C4-2B (cell line): Measurements from ENCODE around the gene FBLIM1.

ENCODE experiments used
- H3K27ac ChIP-seq: fragments of 450-650 bp; 2 replicates; pipeline ENCODE4 v1.5.1; 2017
- ZFX ChIP-seq: fragments of 450-650 bp; IDR thresholded peaks from 2 replicates; pipeline ENCODE4 v1.6.1; 2017
- TF ChIP-seq, protein P1 (sequence below): fragments of 450-650 bp; conservative IDR thresholded peaks from 2 replicates; pipeline ENCODE4 v1.5.1; 2017; ENCODE audit warnings: mild to moderate bottlenecking

Gene FBLIM1

DNA sequence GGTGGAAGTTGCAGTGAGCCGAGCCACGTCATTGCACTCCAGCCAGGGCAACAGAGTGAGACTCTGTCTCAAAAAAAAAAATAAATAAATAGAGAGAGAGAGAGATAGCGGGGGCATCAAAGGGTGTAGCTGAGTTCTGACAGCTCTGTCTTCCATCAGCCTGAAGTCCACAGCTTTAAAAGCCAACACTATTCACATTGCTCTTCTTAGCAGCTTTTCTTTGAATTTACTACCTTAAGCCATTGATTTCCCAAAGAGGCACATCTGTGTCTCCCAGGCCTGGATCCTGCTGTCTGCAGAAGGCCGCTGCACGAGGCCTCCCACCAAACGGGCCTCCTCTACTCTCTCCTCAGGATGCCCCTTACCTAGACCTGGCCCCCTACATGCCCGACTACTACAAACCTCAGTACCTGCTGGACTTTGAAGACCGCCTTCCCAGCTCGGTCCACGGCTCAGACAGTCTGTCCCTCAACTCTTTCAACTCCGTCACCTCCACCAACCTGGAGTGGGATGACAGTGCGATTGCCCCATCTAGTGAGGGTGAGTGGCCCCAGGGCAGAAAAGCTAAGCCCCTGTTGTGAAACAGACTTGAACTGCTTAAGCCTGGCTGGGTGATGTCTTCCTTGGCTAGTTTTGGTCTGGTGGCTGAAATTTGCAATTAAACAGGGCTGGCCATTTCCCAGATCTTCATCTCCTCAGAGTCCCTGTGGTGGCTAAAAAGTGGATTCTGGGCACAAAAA is 39.0 kb upstream of the FBLIM1 start:
- H3K27ac ChIP-seq = no peak overlapping the region
- TF ChIP-seq ZFX = no peak
- TF ChIP-seq, protein P1, sequence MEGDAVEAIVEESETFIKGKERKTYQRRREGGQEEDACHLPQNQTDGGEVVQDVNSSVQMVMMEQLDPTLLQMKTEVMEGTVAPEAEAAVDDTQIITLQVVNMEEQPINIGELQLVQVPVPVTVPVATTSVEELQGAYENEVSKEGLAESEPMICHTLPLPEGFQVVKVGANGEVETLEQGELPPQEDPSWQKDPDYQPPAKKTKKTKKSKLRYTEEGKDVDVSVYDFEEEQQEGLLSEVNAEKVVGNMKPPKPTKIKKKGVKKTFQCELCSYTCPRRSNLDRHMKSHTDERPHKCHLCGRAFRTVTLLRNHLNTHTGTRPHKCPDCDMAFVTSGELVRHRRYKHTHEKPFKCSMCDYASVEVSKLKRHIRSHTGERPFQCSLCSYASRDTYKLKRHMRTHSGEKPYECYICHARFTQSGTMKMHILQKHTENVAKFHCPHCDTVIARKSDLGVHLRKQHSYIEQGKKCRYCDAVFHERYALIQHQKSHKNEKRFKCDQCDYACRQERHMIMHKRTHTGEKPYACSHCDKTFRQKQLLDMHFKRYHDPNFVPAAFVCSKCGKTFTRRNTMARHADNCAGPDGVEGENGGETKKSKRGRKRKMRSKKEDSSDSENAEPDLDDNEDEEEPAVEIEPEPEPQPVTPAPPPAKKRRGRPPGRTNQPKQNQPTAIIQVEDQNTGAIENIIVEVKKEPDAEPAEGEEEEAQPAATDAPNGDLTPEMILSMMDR = no peak

DNA sequence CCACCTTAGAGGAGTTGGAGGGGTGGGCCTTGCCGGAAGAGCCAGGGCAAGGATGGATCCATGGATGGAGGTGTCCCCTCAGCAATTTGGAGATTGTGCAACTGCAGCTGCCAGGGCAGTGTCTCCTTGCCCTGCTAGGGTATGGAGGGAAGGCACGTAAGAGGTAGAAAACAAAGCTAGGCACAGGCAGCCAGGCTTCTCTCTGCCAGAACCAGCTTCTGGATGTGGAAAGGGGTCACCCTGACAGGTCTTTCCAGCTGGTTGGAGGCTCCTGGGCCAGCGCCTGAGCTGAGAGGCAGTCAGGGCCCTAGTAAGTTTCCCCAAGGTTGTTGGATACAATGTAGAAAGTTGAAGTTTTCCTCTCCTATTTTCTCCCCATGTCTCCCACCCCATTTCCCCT is 37.7 kb upstream of the FBLIM1 start:
- H3K27ac ChIP-seq = no peak overlapping the region
- TF ChIP-seq, protein P1 = no peak
- no peak for TF ChIP-seq ZFX

DNA sequence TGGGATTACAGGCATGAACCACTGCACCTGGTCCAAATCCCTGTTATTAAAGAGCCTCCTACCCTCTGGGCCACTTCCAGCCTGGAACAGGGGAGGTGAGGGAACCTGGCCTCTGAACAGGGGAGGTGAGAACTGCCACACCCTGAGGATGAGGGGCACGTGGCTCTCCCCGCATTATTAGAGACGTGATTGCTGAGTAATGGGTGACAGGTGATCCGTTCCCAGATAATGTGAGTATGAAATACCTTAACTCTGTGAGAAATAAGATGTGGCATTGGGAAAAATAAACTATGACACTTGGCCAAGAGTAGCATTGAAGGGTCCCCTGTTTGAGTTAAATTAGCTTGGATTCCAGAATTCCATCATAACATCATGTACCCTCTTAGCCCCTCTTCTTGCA is 36.2 kb upstream of the FBLIM1 start:
- H3K27ac ChIP-seq = no peak overlapping the region

DNA sequence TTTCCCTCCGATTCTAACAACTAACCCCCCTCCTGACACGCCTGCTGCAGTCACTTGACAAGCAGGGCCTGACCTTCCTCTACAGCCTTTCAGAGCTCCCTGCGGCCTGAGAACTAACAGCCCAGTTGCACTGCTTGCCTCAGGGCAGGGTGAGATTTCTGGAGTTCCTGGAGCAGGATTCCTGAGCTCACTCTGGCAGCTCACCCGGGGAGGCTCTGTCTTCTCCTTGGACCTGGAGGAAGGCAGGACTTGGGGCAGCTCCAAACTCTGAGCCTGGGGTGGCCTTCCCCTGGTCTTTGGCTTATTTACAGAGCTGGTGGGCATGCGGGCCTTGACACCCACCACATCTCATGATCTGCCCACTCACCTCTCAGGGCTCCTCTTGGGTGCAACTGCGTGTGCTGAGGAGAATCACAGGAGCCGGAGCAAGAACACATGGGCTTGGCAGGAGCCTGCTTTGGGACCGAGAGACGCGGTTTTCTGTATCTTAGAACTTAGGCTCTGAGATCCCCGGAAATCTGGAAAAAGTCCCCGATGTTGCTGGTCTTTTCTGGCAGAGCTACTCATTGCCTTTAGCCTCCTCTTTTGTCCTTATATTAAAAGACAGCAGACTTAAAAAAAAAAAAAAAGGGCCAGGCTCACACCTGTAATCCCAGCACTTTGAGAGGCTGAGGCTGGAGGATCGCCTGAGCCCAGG is 35.6 kb upstream of the FBLIM1 start:
- H3K27ac ChIP-seq = no peak overlapping the region
- TF ChIP-seq, protein P1 = no peak
- TF ChIP-seq ZFX = no peak

More for the DNA sequence above, 36.2 kb upstream of the FBLIM1 start:
- TF ChIP-seq, protein P1 = no peak
- no peak for TF ChIP-seq ZFX

DNA sequence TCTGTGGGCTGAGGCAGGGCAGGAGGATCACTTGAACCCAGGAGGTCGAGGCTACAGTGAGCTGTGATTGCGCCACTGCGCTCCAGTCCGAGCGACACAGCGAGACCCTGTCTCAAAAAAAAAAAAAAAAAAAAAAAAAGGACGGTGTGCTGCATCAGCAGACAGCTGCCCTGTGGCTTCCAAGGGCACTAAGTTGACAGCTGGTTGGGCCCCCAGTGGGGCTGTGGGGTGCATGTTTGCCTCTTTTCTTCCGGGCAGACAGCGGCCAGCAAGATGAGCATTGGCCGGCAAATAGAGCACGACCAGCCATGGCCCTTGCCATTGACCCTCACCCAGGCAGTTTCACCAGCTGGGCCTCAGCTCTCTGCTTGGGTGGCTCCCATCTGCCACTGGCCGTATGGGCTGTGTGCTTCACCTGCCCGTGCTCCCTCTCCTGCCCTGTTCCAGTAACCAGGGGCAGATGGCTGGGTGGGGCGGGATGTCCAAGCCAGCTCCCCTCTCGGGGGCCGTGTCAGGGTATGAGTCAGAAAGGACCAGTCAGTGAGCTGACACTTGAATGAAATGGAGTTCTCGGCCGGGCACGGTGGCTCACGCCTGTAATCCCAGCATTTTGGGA is 34.9 kb upstream of the FBLIM1 start:
- H3K27ac ChIP-seq = no peak overlapping the region
- TF ChIP-seq, protein P1 = no peak
- no peak for TF ChIP-seq ZFX

DNA sequence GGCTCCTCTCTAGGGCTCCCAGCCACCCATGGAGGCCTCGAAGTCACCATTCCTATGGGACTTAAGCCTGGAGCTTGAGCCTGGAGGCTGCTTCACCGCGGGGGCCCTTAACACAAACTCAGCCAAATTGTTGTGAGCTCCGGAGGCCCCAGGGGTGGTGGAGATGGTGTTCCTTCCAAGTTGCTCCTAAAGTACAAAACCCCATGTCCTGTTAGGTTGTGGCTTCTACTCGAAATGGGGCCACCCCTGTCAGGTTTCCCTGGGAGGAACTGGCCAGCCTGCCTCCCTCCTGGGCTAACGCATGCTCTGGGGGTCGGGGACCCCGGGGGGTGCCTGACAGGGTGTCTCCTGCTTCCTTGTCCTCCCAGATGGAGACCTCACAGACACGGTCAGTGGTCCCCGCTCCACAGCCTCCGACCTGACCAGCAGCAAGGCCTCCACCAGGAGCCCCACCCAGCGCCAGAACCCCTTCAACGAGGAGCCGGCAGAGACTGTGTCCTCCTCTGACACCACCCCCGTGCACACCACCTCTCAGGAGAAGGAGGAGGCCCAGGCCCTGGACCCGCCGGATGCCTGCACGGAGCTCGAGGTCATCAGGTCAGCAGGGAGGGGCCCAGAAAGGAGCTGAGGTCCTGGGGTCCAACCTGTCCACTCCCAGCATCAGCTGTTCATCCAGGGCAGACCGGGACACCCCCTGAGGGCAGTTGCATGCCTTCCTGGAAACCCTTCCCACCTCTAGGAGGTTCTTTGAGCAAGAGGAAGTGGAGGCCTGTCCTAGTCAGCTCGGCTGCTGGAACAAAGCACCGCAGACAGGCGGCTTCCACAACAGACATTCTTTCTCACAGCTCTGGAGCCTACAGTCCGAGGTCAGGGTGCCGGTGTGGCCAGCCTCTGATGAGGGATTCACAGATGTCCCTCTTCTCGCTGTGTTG is 33.4 kb upstream of the FBLIM1 start:
- no peak overlapping the region for H3K27ac ChIP-seq
- TF ChIP-seq ZFX = no peak
- TF ChIP-seq, protein P1 = no peak
